NOMO-1 (cell line): ENCODE data around the gene RORB.
"Not testable (repeated sequence)": the region's sequence is repeated elsewhere in the genome, so short reads cannot be mapped to it uniquely, and the experiment has no call there.

ENCODE experiments used
- DNase-seq, 2 experiments: peaks; one replicate each; lab custom pipeline; 2025; ENCODE audit not compliant: unreplicated experiment in 2 of 2; lab: John Stamatoyannopoulos, UW

Gene RORB

GRCh38 chr9:74512416-74512815, 15.3 kb downstream of the RORB start:
- no peak for DNase-seq

DNA sequence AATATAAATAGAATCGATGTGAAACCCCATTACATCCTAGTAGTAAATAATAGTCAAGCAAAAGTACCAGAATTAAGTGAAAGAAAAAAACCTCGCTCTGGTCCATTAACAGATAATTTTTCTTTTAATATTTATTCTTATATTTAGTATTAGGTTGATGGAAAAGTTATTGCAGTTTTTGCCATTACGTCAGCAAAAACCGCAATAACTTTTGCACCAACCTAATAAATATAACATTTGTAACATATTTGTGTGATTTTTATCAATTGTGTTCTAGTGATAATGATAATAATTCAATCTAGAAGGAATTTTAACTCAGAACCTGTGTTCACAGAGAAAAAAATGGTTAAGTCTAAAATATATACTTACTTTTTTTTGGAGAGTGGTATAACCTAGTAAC, 16.1 kb downstream of the RORB start:
- no peak for DNase-seq

DNA sequence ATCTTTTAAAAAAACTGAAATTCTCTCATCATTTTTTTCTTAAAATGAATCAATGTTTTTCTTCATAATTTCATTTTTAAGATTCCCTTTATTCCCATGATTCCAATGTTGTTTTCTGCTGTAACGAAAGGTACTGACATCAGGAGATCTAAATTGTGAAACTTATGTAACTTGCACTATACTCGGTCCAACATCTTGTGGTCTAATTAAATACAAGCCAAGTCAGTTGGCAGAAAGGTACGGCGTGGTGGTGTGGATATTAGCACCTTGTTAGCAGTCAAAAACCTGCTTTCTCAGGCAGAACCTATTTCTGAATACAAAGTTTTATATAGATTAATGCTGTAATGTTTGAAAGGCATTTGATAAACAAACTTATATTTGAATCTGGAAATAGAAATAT, 20.1 kb downstream of the RORB start:
- DNase-seq = no peak

DNA sequence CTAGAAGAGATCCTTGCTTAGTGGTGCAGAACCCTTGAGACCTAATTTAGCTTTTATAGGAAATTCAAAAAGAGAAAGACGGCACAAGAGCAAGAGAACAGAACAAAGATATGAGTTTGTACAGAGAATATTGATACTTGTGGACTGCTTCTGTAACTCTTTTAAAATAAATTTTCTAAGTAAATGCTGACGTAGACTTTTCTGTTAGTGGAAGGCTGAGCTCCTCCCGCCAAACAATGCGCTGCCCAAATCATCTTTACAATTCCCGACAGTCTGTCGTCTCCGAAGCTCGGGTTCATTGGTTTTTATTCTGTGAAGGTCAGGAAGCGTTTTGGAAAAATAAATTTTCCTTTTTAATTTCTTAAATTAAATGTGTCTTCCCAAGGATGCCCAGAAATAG, 22.3 kb downstream of the RORB start:
- no peak for DNase-seq

DNA sequence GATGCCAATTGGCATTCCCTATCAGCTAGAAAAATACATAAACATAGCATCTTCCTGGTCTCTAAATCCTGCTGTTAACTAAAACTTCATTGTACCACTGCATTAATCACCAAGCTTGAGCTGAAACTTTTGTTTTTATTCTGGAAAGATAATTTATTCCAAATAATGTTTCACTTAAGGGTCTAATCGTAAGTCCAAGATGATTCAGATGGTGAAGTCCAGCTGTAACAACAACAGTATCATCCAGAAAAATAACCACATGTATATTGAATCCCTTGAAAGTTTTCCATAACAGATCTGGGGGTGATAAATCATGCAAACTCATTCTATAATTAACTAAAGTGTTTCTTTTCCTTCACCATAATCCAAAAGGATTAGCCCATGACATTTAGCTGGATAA, 23.9 kb downstream of the RORB start:
- no peak for DNase-seq

GRCh38 chr9:74524289-74524688, 27.2 kb downstream of the RORB start:
- no peak for DNase-seq

- DNase-seq = no peak
These were observed 29.1 kb downstream of the RORB start for GRCh38 chr9:74526215-74526614.

GRCh38 chr9:74527718-74528117, 30.6 kb downstream of the RORB start:
- no peak for DNase-seq

GRCh38 chr9:74528207-74528606, 31.1 kb downstream of the RORB start:
- no peak for DNase-seq

DNA sequence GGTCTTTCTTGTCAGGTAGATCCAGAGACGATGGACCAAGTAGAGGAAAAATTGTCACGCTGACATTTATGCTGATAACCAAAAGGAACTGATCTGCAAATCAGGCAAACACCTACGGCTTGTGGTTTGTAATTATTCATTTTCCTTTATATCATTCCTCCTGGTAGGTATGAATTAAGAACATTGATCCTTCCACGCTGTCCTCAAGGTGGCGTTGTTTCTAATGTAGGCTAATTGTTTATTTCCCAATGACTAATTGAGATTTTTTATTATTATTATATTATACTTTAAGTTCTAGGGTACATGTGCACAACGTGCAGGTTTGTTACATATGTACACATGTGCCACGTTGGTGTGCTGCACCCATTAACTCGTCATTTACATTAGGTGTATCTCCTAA, 33.3 kb downstream of the RORB start:
- DNase-seq = not testable (repeated sequence)

GRCh38 chr9:74533253-74533652, 36.1 kb downstream of the RORB start:
- DNase-seq = no peak

DNA sequence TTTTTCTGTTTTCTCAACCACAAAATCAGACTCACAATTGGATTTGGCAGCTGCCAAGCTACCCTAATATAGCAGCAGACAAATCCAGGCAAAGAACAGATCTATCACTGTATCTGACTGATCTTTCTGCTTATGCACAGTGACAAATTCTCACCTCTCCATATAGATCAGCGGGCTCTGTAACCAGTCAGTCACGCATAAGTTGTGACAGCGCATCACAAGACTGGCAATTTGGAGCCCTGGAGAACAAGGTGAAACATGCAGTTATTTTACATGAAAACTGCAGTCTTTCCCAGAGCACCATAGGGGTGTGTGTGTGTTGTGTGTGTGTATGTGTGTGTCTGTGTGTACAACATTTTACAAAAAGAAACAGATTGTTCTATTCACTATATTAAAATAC, 37.7 kb downstream of the RORB start:
- no peak for DNase-seq

DNA sequence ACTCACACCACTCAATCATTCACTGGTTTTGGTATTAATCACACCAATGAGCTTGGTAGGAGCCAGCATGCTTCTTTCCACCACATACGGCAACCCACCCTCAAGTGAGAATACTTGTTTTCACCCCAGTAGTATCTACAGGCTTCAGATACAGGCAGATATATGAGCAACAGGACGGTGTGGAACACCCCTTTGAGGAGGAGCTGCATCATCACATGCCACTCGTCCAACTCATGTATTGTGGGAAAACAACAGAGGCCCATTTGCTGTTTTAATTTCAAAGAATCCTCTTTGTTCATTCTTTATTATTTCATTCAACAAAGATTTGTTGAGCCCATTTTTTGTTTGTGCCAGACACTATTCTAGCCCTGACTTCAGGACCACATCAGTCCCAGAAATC, 46.0 kb downstream of the RORB start:
- no peak for DNase-seq

DNA sequence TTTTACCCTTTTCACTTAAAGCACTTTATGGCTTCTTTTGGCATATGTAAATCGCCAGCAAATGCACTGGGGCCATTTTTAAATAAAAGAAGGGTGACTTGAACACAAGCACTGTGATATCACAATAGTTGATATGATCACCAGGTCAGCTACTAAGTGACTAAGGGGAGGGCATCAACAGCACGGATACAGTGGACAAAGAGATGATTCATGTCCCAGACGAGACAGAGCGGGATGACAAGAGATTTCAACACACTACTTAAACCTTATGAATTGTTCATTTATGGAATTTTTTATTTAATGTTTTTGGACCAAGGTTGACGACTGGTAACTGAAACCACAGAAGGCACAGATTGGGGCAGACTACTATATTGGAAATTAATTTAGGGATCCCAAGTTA, 54.1 kb downstream of the RORB start:
- DNase-seq = no peak

DNA sequence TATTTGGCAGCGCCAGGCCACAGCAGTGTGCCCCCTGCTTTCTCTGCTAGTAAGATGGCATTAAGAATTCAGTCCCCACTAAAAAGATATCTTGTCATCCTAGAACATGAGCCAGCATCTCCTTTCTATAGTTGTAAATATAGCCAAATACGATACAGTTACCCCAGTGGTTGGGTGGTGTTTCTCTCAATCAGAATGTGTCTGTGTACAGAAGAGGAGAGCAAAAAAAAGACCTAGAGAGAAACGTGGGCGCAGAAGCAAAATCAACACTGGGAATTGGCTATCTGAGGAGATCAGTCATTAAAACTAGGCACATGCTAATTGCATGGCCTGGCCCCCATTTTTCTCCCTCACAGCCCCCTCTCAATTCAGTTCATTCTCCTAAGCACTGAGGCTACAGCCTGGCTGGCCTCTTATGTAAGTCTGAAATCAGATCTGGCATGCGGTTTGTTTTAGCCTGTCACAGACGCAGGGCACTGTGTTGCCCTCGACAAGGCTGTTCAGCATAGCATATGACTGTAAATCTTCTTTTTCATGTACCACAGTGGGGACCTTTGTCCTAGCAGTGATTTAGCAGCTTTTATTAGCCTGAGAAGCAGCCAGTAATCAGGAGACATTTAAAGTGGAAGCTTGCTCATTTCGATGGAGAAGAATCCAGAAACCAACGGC, 57.8 kb downstream of the RORB start:
- DNase-seq = no peak

GRCh38 chr9:74555565-74555964, 58.4 kb downstream of the RORB start:
- DNase-seq = no peak

DNA sequence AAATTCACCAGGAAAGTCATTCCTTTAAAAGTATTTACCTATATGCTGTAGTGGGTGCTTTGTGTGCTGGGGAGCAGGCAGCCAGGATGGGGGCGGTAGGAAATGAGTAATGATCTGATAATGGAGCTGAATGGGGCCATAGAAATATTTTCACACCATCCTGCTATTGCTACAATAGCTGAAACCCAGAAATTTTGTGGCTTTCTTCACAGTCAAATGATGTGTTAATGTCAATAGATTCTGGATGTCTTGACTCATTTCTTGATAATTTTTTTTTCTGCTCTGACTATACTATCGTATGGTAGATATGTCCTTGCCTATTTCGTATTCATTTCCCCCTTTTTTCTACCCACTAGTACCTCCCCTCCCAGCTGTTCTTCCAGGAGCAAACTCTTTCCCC, 59.5 kb downstream of the RORB start:
- no peak for DNase-seq

DNA sequence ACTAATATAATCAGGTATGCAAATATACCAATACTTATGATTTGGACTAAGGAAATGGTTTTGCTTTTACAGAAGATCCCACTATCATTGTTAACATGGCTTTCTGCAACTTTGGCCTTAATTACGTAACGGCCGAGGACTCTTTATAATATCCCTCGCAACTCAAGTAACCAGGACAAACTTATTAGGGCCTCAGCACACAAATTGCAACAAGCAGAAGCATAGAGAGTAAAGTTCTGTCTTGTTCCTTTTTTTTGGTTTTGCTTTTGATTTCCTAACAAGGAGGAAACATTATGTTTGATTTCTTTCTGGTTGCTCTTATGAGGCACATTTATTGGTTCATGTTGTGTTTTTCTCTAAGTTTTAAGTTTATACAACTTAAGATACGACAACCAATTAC, 60.4 kb downstream of the RORB start:
- DNase-seq = peak; percentile 79 to 83

- no peak for DNase-seq
These were observed 65.5 kb downstream of the RORB start for GRCh38 chr9:74562611-74563010.

DNA sequence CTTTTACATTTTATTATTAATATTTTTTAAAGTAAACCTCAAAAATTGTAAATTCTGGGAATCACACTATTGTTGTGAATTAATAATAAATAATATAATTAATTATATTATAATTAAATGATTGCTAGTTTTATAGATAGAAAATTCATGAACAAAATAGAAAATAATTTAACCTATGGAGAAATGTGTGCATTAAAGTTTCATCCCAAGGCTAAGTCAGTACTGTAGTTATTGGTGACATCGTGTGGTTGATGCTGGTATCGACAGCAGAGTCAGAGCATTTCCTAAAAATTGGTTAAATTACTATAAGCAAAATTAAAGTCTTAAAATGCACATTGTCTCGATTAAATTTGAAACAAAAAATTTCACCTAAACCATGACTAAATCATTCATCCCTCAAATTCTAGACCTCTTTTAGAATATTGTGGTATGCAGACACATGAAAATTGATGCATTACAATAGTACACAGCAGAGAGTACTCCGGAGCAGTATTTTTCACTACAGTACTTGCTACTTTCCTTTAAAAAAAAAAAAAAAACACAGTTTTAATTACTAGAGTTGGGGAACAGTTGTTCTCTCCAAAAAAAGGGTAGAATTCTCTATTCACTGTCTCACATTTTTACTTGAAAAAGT, 73.9 kb downstream of the RORB start:
- peak in 1 of 2 experiments; percentile 3 for DNase-seq

- DNase-seq = no peak
These were observed 76.6 kb downstream of the RORB start for GRCh38 chr9:74573640-74574191.

GRCh38 chr9:74576176-74576575, 79.0 kb downstream of the RORB start:
- no peak for DNase-seq
